Endothelial cell of umbilical vein (primary cell): Measurements from ENCODE around the gene ASB2. TPM values are rescaled to one million over a fixed set of nuclear protein-coding genes. Genes with fewer than 3 reads are reported as not detected.

Source experiments
- BruUV-seq: library from RNA; stranded (reverse); fragments of 400-500 nt; replicated peaks from 2 replicates; lab custom pipeline; 2021; lab: Mats Ljungman, UMichigan
- CTCF ChIA-PET: fragments of 300-600, 350-600 bp; sonication (Branson Sonifier 250); formaldehyde crosslinking; loops from one replicate; lab custom pipeline; 2021; ENCODE audit warnings: antibody characterized with exemption, inconsistent platforms; lab: Charles Lee
- POLR2A ChIA-PET: fragments of 300-600, 350-600 bp; sonication (Branson Sonifier 250); formaldehyde crosslinking; loops from one replicate; lab custom pipeline; 2021; ENCODE audit warnings: antibody characterized with exemption, inconsistent platforms; lab: Charles Lee
- DNase-seq: peaks from one replicate; pipeline ENCODE4 v3.0.0-alpha.2; 2011; ENCODE audit warnings: low read depth, low spot score
- FAIRE-seq: peaks from 2 replicates; lab custom pipeline; 2011; peaks lifted over from hg19 to GRCh38; lab: Jason Lieb, UNC
- H2AFZ ChIP-seq: 2 replicates; pipeline ENCODE4 v1.6.0; 2012; ENCODE audit warnings: low read depth, low read length, control low read depth, inconsistent platforms
- H3K27ac ChIP-seq: 2 replicates; pipeline ENCODE4 v1.5.1; 2011; ENCODE audit warnings: low read depth, mild to moderate bottlenecking, control low read depth, low read length, moderate library complexity; ENCODE audit not compliant: insufficient read depth
- H3K27me3 ChIP-seq, 2 experiments: 2 replicates each; pipeline versions ENCODE4 v1.6.0 to v1.6.1; 2011; ENCODE audit warnings: low read length in 2 of 2, mixed read lengths in 1 of 2; ENCODE audit not compliant: control insufficient read depth in 2 of 2, insufficient read depth in 2 of 2
- H3K36me3 ChIP-seq, 2 experiments: 2 replicates in 1 of 2; 3 replicates in 1 of 2; pipeline ENCODE4 v1.5.1; 2011; ENCODE audit warnings: low read length in 2 of 2, mild to moderate bottlenecking in 1 of 2, moderate library complexity in 1 of 2; ENCODE audit not compliant: control insufficient read depth in 2 of 2, insufficient read depth in 2 of 2; ENCODE audit errors: extremely low read depth in 1 of 2
- H3K4me1 ChIP-seq: 3 replicates; pipeline ENCODE4 v1.5.1; 2011; ENCODE audit warnings: mild to moderate bottlenecking, low read length; ENCODE audit not compliant: control insufficient read depth, insufficient read depth; ENCODE audit errors: extremely low read depth
- H3K4me2 ChIP-seq: 2 replicates; pipeline ENCODE4 v1.6.1; 2011; ENCODE audit warnings: low read length, control low read depth, mixed read lengths; ENCODE audit not compliant: insufficient read depth
- H3K4me3 ChIP-seq, 3 experiments: fragments of 200-600 bp in 1 of 3; sonication (generic), shearing (Covaris generic) in 1 of 3; replicated peaks in 1 of 3; 2 replicates each; pipeline ENCODE4 v1.5.1; 2011 to 2016; ENCODE audit warnings: control low read depth in 3 of 3, low read length in 3 of 3, mild to moderate bottlenecking in 2 of 3, inconsistent platforms in 1 of 3, low read depth in 1 of 3, moderate library complexity in 1 of 3; ENCODE audit not compliant: insufficient read depth in 1 of 3
- H3K79me2 ChIP-seq: 2 replicates; pipeline ENCODE4 v1.6.0; 2012; ENCODE audit warnings: low read length, inconsistent platforms; ENCODE audit not compliant: control insufficient read depth, insufficient read depth
- H3K9ac ChIP-seq: replicated peaks from 2 replicates; pipeline ENCODE3; 2011; ENCODE audit warnings: low read length, control low read depth; ENCODE audit not compliant: insufficient read depth; ENCODE audit errors: extremely low read depth
- H3K9me1 ChIP-seq: replicated peaks from 3 replicates; pipeline ENCODE4 v1.6.0; 2011; ENCODE audit warnings: mild to moderate bottlenecking, low read length; ENCODE audit not compliant: control insufficient read depth, insufficient read depth; ENCODE audit errors: extremely low read depth
- H3K9me3 ChIP-seq: replicated peaks from 2 replicates; pipeline ENCODE4 v1.5.1; 2012; ENCODE audit warnings: low read length, inconsistent platforms; ENCODE audit not compliant: control insufficient read depth, insufficient read depth
- H4K20me1 ChIP-seq: replicated peaks from 2 replicates; pipeline ENCODE3; 2011; ENCODE audit warnings: mild to moderate bottlenecking, low read length; ENCODE audit not compliant: control insufficient read depth, insufficient read depth; ENCODE audit errors: extremely low read depth
- CTCF ChIP-seq, 2 donors: IDR thresholded peaks; 1 replicate in 1 of 2; 2 replicates in 1 of 2; pipeline ENCODE4 v1.5.1; 2011; ENCODE audit warnings: low read length in 2 of 2, mild to moderate bottlenecking in 2 of 2, moderate library complexity in 2 of 2, control low read depth in 1 of 2, inconsistent platforms in 1 of 2, low read depth in 1 of 2; ENCODE audit not compliant: insufficient read depth in 1 of 2; ENCODE audit errors: extremely low read depth in 1 of 2
- EZH2 ChIP-seq: IDR thresholded peaks from 2 replicates; pipeline ENCODE4 v1.6.1; 2012; ENCODE audit warnings: borderline replicate concordance, low read depth, mild to moderate bottlenecking, moderate library complexity, low read length, inconsistent platforms; ENCODE audit not compliant: severe bottlenecking
- FOS ChIP-seq: IDR thresholded peaks from 2 replicates; pipeline ENCODE4 v1.6.1; 2011; ENCODE audit warnings: mild to moderate bottlenecking, low read length, moderate library complexity, borderline replicate concordance; ENCODE audit not compliant: insufficient read depth
- GATA2 ChIP-seq: IDR thresholded peaks from 2 replicates; pipeline ENCODE4 v1.7.0; 2011; ENCODE audit warnings: low read depth, mild to moderate bottlenecking, moderate library complexity, mixed read lengths, low read length; ENCODE audit not compliant: insufficient read length, insufficient read depth
- JUN ChIP-seq: IDR thresholded peaks from 2 replicates; pipeline ENCODE4 v1.6.1; 2011; ENCODE audit warnings: borderline replicate concordance, low read depth; ENCODE audit not compliant: insufficient read length, insufficient read depth
- MAX ChIP-seq: IDR thresholded peaks from 2 replicates; pipeline ENCODE4 v1.6.1; 2011; ENCODE audit not compliant: insufficient read depth, insufficient read length
- MYC ChIP-seq: IDR thresholded peaks from one replicate; pipeline ENCODE4 v1.6.1; 2011; ENCODE audit warnings: mild to moderate bottlenecking, low read depth, low read length
- POLR2A ChIP-seq: IDR thresholded peaks from 2 replicates; pipeline ENCODE4 v1.6.1; 2012; ENCODE audit warnings: low read depth, mild to moderate bottlenecking, control low read depth, low read length
- POLR2AphosphoS5 ChIP-seq: IDR thresholded peaks from 2 replicates; pipeline ENCODE4 v1.6.1; 2012; ENCODE audit warnings: low read depth, mild to moderate bottlenecking, control low read depth, low read length, moderate library complexity; ENCODE audit not compliant: insufficient read depth
- dilution Hi-C: fragments of 300-500 bp; cut with MboI; formaldehyde crosslinking; loops from one replicate; pipeline ENCODE4 v1.15.0; 2019; ENCODE audit warnings: low sequenced_read_pairs; ENCODE audit not compliant: extremely low pct_ligation_motif_present
- intact Hi-C: fragments of 100-400 bp; cut with micrococcal nuclease; formaldehyde crosslinking; loops from one replicate; pipeline ENCODE4 v1.10.0; 2022
- polyA plus RNA-seq, 4 experiments: library from polyadenylated mRNA; depleted of rRNA in 3 of 4; stranded (reverse) in 3 of 4; unstranded in 1 of 4; fragments of >200 nt; gene quantifications; 2 replicates each; pipeline versions ENCODE4 v1.2.1 to v1.2.3, GENCODE V29; 2011 to 2012; ENCODE audit warnings: missing spikeins in 1 of 4
- total RNA-seq: library from RNA; stranded (reverse); gene quantifications from 2 replicates; pipeline ENCODE4 v1.2.3, GENCODE V29; 2021

The ASB2 gene
- total and polyA plus RNA-seq, 2 donors (not counting 3 experiments of a cell fraction or from before 2014, with no cell fraction given) = not detected

GRCh38 chr14:93917141-93917540 lies 59.2 kb downstream of the ASB2 start:
- TF ChIP-seq GATA2 (no peak), MAX (no peak), POLR2AphosphoS5 (no peak), MYC (no peak), POLR2A (no peak), EZH2 (no peak), CTCF (IDR thresholded peaks at IDR 0.05; ENCODE audit: extremely low read depth in 1 of 2, insufficient read depth in 1 of 2, low read depth in 1 of 2, low read length in 2 of 2) (no peak), JUN (no peak), FOS (no peak)
- dilution Hi-C loops = no loop called here
- Histone ChIP-seq H4K20me1 (no peaks in the 10 kb centered on the region), H3K4me3 (no peak overlapping the region), H2AFZ (no peak overlapping the region), H3K4me2 (no peak overlapping the region), H3K27ac (no peak overlapping the region), H3K4me1 (no peaks in the 10 kb centered on the region), H3K9me3 (no peaks in the 10 kb centered on the region), H3K27me3 (no peaks in the 10 kb centered on the region), H3K9ac (no peak overlapping the region), H3K36me3 (no peaks in the 10 kb centered on the region), H3K79me2 (no peaks in the 10 kb centered on the region), H3K9me1 (no peaks in the 10 kb centered on the region)
- no peak for DNase-seq
- CTCF ChIA-PET = interaction anchor here (1.1 kb wide), 1 partner anchor 23 kb away, joined by 3 read pairs; no protein-coding TSS in a partner anchor
- no peak for FAIRE-seq
- BruUV-seq = no TSS peak
- POLR2A ChIA-PET = no interaction called here
- intact Hi-C loops = no loop called here
